Stomach (tissue), 4 donors: ENCODE data around the gene LPA.

Experiments used
- CTCF ChIP-seq, 7 experiments: fragments of 450-650 bp in 4 of 7; fragments of 200-600 bp in 3 of 7; sonication (generic) in 3 of 7; IDR thresholded peaks; one replicate each; pipeline ENCODE4 v1.5.1; 2016 to 2019; ENCODE audit warnings: antibody characterized with exemption in 7 of 7, control low read depth in 2 of 7, mild to moderate bottlenecking in 1 of 7
- EP300 ChIP-seq: sonication (generic); formaldehyde crosslinking; IDR thresholded peaks from one replicate; pipeline ENCODE4 v1.6.1; 2017; ENCODE audit warnings: antibody characterized with exemption
- POLR2A ChIP-seq, 4 donors: fragments of 450-650 bp; IDR thresholded peaks; one replicate each; pipeline ENCODE4 v1.6.1; 2016; ENCODE audit warnings: antibody characterized with exemption in 4 of 4, control low read depth in 2 of 4, mild to moderate bottlenecking in 1 of 4, moderate library complexity in 1 of 4
- POLR2AphosphoS5 ChIP-seq, 3 donors: sonication (generic); formaldehyde crosslinking; IDR thresholded peaks; one replicate each; pipeline ENCODE4 v1.6.1; 2016; ENCODE audit warnings: antibody characterized with exemption in 3 of 3

DNA sequence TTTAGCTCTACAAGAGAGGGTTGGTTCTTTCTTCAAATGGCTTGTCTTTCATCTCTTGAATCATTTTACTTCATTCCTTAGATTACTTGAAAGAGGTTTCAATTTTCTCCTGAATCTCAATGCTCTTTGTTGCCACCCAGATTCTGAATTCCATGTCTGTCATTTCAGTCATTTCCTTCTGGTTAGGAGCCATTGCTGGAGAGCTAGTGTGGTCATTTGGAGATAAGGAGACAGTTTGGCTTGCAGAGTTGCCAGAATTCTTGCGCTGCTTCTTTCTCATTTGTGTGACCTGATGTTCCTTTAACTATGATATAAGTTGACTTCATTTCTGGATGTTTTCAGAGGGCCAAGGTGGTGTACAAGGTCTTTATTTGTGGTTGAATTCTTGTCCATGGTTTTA, 158.1 kb downstream of the LPA start:
- TF ChIP-seq CTCF (IDR thresholded peaks at IDR 0.05) (no peak), POLR2AphosphoS5 (IDR thresholded peaks at IDR 0.05) (no peak), EP300 (no peak), POLR2A (IDR thresholded peaks at IDR 0.05) (no peak)
